ENCODE results near the gene EPHB1.

EPHB1 gene

DNA sequence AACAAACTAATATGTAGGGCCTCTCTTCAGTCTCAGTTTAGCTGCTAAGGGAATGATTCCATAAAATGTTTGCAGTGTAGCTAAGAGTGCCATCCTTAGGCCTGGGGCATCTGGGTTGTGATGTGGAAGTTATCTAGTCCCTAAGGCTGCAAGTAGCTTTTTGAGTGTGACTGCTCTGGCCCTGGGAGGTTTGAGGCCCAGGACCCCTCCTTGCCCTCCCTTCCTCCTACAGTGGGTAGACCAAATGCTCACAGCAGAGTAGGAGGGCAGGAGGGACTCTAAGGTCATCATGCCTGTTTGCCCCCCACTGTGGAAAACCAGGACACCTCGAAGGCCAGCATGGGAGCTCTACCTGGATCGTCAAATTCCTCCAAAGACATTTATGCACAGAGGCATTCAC lies 115.0 kb downstream of the EPHB1 start:
- H3K4me3 ChIP-seq (ENCODE audit: low read depth in 1 of 5, low read length in 5 of 5), result no peak overlapping the region
- peaks cover 0 to 6% (median 0%) of the 10 kb centered on the region in 5 donors for H3K4me1 ChIP-seq (ENCODE audit: control insufficient read depth in 5 of 5, insufficient read depth in 5 of 5, low read length in 5 of 5)
- H3K27me3 ChIP-seq (ENCODE audit: control insufficient read depth in 5 of 5, insufficient read depth in 4 of 5, low read length in 5 of 5), result no peaks in the 10 kb centered on the region
- H3K9ac ChIP-seq (ENCODE audit: low read length in 5 of 5), result no peak overlapping the region
- H3K36me3 ChIP-seq (ENCODE audit: control insufficient read depth in 5 of 5, insufficient read depth in 5 of 5, low read length in 5 of 5), result no peaks in the 10 kb centered on the region
- no peaks in the 10 kb centered on the region for H3K9me3 ChIP-seq (ENCODE audit: control insufficient read depth in 5 of 5, low read length in 5 of 5)
- no peak overlapping the region for H3K27ac ChIP-seq (ENCODE audit: low read depth, low read length)

GRCh38 chr3:134911586-134912548 lies 116.8 kb downstream of the EPHB1 start:
- Histone ChIP-seq H3K4me3 (ENCODE audit: low read depth in 1 of 5, low read length in 5 of 5) (no peak overlapping the region), H3K4me1 (ENCODE audit: control insufficient read depth in 5 of 5, insufficient read depth in 5 of 5, low read length in 5 of 5) (no peaks in the 10 kb centered on the region), H3K36me3 (ENCODE audit: control insufficient read depth in 5 of 5, insufficient read depth in 5 of 5, low read length in 5 of 5) (no peaks in the 10 kb centered on the region), H3K9ac (ENCODE audit: low read length in 5 of 5) (no peak overlapping the region), H3K9me3 (ENCODE audit: control insufficient read depth in 5 of 5, low read length in 5 of 5) (no peaks in the 10 kb centered on the region), H3K27me3 (ENCODE audit: control insufficient read depth in 5 of 5, insufficient read depth in 4 of 5, low read length in 5 of 5) (no peaks in the 10 kb centered on the region), H3K27ac (ENCODE audit: low read depth, low read length) (no peak overlapping the region)

DNA sequence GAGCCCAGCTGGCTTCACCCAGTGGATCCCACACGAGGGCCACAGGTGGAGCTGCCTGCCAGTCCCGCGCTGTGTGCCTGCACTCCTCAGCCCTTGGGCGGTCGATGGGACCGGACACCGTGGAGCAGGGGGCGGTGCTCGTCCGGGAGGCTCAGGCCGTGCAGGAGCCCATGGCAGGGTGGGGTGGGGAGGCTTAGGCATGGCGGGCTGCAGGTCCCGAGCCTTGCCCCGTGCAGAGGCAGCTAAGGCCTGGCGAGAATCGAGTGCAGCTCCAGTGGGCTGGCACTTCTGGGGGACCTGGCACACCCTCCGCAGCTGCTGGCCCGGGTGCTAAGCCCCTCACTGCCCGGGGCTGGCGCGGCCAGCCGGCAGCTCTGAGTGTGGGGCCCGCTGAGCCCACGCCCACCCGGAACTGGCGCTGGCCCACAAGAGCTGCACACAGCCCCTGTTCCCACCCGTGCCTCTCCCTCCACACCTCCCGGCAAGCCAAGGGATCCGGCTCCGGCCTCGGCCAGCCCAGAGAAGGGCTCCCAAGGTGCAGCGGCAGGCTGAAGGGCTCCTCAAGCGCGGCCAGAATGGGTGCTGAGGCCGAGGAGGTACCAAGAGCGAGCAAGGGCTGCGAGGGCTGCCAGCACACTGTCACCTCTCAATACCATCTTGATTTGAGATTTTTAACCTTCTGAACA lies 121.4 kb downstream of the EPHB1 start:
- H3K9ac ChIP-seq (ENCODE audit: low read length in 5 of 5), result no peak overlapping the region
- no peaks in the 10 kb centered on the region for H3K27me3 ChIP-seq (ENCODE audit: control insufficient read depth in 5 of 5, insufficient read depth in 4 of 5, low read length in 5 of 5)
- H3K9me3 ChIP-seq (ENCODE audit: control insufficient read depth in 5 of 5, low read length in 5 of 5), result no peaks in the 10 kb centered on the region
- no peaks in the 10 kb centered on the region for H3K36me3 ChIP-seq (ENCODE audit: control insufficient read depth in 5 of 5, insufficient read depth in 5 of 5, low read length in 5 of 5)
- no peak overlapping the region for H3K27ac ChIP-seq (ENCODE audit: low read depth, low read length)
- H3K4me1 ChIP-seq (ENCODE audit: control insufficient read depth in 5 of 5, insufficient read depth in 5 of 5, low read length in 5 of 5), result no peaks in the 10 kb centered on the region
- no peak overlapping the region for H3K4me3 ChIP-seq (ENCODE audit: low read depth in 1 of 5, low read length in 5 of 5)

- Histone ChIP-seq H3K4me1 (ENCODE audit: control insufficient read depth in 5 of 5, insufficient read depth in 5 of 5, low read length in 5 of 5) (no peaks in the 10 kb centered on the region), H3K9me3 (ENCODE audit: control insufficient read depth in 5 of 5, low read length in 5 of 5) (no peaks in the 10 kb centered on the region), H3K36me3 (ENCODE audit: control insufficient read depth in 5 of 5, insufficient read depth in 5 of 5, low read length in 5 of 5) (no peaks in the 10 kb centered on the region), H3K27me3 (ENCODE audit: control insufficient read depth in 5 of 5, insufficient read depth in 4 of 5, low read length in 5 of 5) (no peaks in the 10 kb centered on the region), H3K27ac (ENCODE audit: low read depth, low read length) (no peak overlapping the region), H3K9ac (ENCODE audit: low read length in 5 of 5) (no peak overlapping the region), H3K4me3 (ENCODE audit: low read depth in 1 of 5, low read length in 5 of 5) (no peak overlapping the region)
Measured at GRCh38 chr3:134917631-134918030, 122.6 kb downstream of the EPHB1 start.

DNA sequence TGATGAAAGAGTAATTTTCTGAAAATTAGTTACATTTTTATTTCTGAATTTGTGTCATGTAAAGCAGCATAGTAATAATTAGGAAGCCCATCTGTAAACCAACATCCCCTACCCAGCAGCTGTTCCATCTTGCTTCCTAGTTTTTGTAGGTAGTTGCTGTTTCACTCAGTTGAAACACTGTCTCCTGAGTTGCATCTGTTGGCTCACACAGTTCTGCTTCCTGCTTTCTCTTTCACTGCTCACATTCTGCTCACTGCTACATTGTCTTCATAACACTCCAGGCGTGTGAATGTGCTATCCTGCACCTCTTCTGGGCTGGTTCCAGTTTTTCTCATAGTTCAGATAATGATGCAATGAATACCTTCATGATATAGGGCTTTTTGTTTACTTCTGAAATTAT lies 123.4 kb downstream of the EPHB1 start:
- no peak overlapping the region for H3K9ac ChIP-seq (ENCODE audit: low read length in 5 of 5)
- H3K4me3 ChIP-seq (ENCODE audit: low read depth in 1 of 5, low read length in 5 of 5), result no peak overlapping the region
- H3K27ac ChIP-seq (ENCODE audit: low read depth, low read length), result no peak overlapping the region
- peaks cover 0 to 3% (median 0%) of the 10 kb centered on the region in 5 donors for H3K9me3 ChIP-seq (ENCODE audit: control insufficient read depth in 5 of 5, low read length in 5 of 5)
- no peaks in the 10 kb centered on the region for H3K4me1 ChIP-seq (ENCODE audit: control insufficient read depth in 5 of 5, insufficient read depth in 5 of 5, low read length in 5 of 5)
- no peaks in the 10 kb centered on the region for H3K36me3 ChIP-seq (ENCODE audit: control insufficient read depth in 5 of 5, insufficient read depth in 5 of 5, low read length in 5 of 5)
- no peaks in the 10 kb centered on the region for H3K27me3 ChIP-seq (ENCODE audit: control insufficient read depth in 5 of 5, insufficient read depth in 4 of 5, low read length in 5 of 5)

DNA sequence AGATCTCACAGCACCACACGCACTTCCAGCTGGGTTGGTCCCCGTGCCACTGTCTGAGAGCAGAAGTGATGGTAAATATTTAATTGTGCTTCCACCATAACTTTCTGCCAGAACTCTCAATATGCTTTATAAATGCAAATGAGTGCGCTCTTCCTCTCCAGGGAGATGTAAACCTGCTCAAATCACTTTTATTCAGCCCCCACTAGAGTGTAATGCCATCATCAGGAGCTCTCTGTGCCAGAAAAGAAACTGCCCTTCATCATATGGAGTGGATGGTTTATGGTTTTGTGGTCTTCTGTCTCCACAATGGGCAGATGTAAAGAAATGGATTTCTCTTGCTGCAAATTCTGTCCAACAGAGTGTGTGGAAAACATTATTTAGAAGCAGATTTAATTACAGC lies 127.0 kb downstream of the EPHB1 start:
- no peak overlapping the region for H3K4me3 ChIP-seq (ENCODE audit: low read depth in 1 of 5, low read length in 5 of 5)
- no peaks in the 10 kb centered on the region for H3K36me3 ChIP-seq (ENCODE audit: control insufficient read depth in 5 of 5, insufficient read depth in 5 of 5, low read length in 5 of 5)
- no peak overlapping the region for H3K9ac ChIP-seq (ENCODE audit: low read length in 5 of 5)
- H3K9me3 ChIP-seq (ENCODE audit: control insufficient read depth in 5 of 5, low read length in 5 of 5), result peaks cover 2 to 16% (median 11%) of the 10 kb centered on the region in 5 donors
- H3K27me3 ChIP-seq (ENCODE audit: control insufficient read depth in 5 of 5, insufficient read depth in 4 of 5, low read length in 5 of 5), result no peaks in the 10 kb centered on the region
- H3K27ac ChIP-seq (ENCODE audit: low read depth, low read length), result no peak overlapping the region
- H3K4me1 ChIP-seq (ENCODE audit: control insufficient read depth in 5 of 5, insufficient read depth in 5 of 5, low read length in 5 of 5), result no peaks in the 10 kb centered on the region

- H3K4me3 ChIP-seq (ENCODE audit: low read depth in 1 of 5, low read length in 5 of 5), result no peak overlapping the region
- no peaks in the 10 kb centered on the region for H3K27me3 ChIP-seq (ENCODE audit: control insufficient read depth in 5 of 5, insufficient read depth in 4 of 5, low read length in 5 of 5)
- H3K9ac ChIP-seq (ENCODE audit: low read length in 5 of 5), result no peak overlapping the region
- H3K27ac ChIP-seq (ENCODE audit: low read depth, low read length), result no peak overlapping the region
- peaks cover 2 to 16% (median 11%) of the 10 kb centered on the region in 5 donors for H3K9me3 ChIP-seq (ENCODE audit: control insufficient read depth in 5 of 5, low read length in 5 of 5)
- no peaks in the 10 kb centered on the region for H3K36me3 ChIP-seq (ENCODE audit: control insufficient read depth in 5 of 5, insufficient read depth in 5 of 5, low read length in 5 of 5)
- H3K4me1 ChIP-seq (ENCODE audit: control insufficient read depth in 5 of 5, insufficient read depth in 5 of 5, low read length in 5 of 5), result no peaks in the 10 kb centered on the region
Measured at GRCh38 chr3:134922866-134923265, 127.8 kb downstream of the EPHB1 start.

- Histone ChIP-seq H3K9me3 (ENCODE audit: control insufficient read depth in 5 of 5, low read length in 5 of 5) (peaks cover 2 to 16% (median 11%) of the 10 kb centered on the region in 5 donors), H3K9ac (ENCODE audit: low read length in 5 of 5) (no peak overlapping the region), H3K4me3 (ENCODE audit: low read depth in 1 of 5, low read length in 5 of 5) (no peak overlapping the region), H3K27ac (ENCODE audit: low read depth, low read length) (no peak overlapping the region), H3K4me1 (ENCODE audit: control insufficient read depth in 5 of 5, insufficient read depth in 5 of 5, low read length in 5 of 5) (no peaks in the 10 kb centered on the region), H3K36me3 (ENCODE audit: control insufficient read depth in 5 of 5, insufficient read depth in 5 of 5, low read length in 5 of 5) (no peaks in the 10 kb centered on the region), H3K27me3 (ENCODE audit: control insufficient read depth in 5 of 5, insufficient read depth in 4 of 5, low read length in 5 of 5) (no peaks in the 10 kb centered on the region)
Measured at GRCh38 chr3:134923286-134923685, 128.2 kb downstream of the EPHB1 start.

GRCh38 chr3:134927599-134927998 lies 132.5 kb downstream of the EPHB1 start:
- Histone ChIP-seq H3K9me3 (ENCODE audit: control insufficient read depth in 5 of 5, low read length in 5 of 5) (peaks cover 2 to 16% (median 11%) of the 10 kb centered on the region in 5 donors), H3K27ac (ENCODE audit: low read depth, low read length) (no peak overlapping the region), H3K36me3 (ENCODE audit: control insufficient read depth in 5 of 5, insufficient read depth in 5 of 5, low read length in 5 of 5) (no peaks in the 10 kb centered on the region), H3K4me1 (ENCODE audit: control insufficient read depth in 5 of 5, insufficient read depth in 5 of 5, low read length in 5 of 5) (no peaks in the 10 kb centered on the region), H3K9ac (ENCODE audit: low read length in 5 of 5) (no peak overlapping the region), H3K27me3 (ENCODE audit: control insufficient read depth in 5 of 5, insufficient read depth in 4 of 5, low read length in 5 of 5) (no peaks in the 10 kb centered on the region), H3K4me3 (ENCODE audit: low read depth in 1 of 5, low read length in 5 of 5) (no peak overlapping the region)

DNA sequence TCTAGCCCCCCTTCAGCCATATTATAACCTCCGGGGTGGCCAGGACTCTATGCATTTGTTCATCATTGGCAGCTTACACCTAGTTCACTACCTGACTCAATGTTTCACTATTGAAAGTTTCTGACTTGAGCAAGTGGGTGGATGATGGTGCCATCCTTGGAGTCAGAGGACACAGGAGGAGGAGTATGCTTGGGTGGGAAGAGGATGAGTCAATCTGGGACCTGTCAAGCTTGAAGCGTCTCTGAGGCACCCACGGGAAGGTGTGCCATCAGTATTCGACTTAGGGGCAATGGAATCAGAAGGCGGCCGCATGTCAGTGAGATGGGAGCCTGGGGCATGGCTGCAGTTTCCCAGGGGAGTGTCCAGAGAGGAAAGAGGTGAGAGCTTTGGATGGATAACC lies 133.3 kb downstream of the EPHB1 start:
- H3K36me3 ChIP-seq (ENCODE audit: control insufficient read depth in 5 of 5, insufficient read depth in 5 of 5, low read length in 5 of 5), result no peaks in the 10 kb centered on the region

More for the DNA sequence above, 133.3 kb downstream of the EPHB1 start:
- Histone ChIP-seq H3K4me3 (ENCODE audit: low read depth in 1 of 5, low read length in 5 of 5) (no peak overlapping the region), H3K9ac (ENCODE audit: low read length in 5 of 5) (no peak overlapping the region), H3K9me3 (ENCODE audit: control insufficient read depth in 5 of 5, low read length in 5 of 5) (peaks cover 2 to 16% (median 11%) of the 10 kb centered on the region in 5 donors), H3K4me1 (ENCODE audit: control insufficient read depth in 5 of 5, insufficient read depth in 5 of 5, low read length in 5 of 5) (no peaks in the 10 kb centered on the region), H3K27me3 (ENCODE audit: control insufficient read depth in 5 of 5, insufficient read depth in 4 of 5, low read length in 5 of 5) (no peaks in the 10 kb centered on the region), H3K27ac (ENCODE audit: low read depth, low read length) (no peak overlapping the region)

Measured in subcutaneous abdominal adipose tissue (tissue), 5 donors.